ENCODE data around the gene SLC9A9.
"Not testable (repeated sequence)": the region's sequence is repeated elsewhere in the genome, so short reads cannot be mapped to it uniquely, and the experiment has no call there.

Gene SLC9A9

DNA sequence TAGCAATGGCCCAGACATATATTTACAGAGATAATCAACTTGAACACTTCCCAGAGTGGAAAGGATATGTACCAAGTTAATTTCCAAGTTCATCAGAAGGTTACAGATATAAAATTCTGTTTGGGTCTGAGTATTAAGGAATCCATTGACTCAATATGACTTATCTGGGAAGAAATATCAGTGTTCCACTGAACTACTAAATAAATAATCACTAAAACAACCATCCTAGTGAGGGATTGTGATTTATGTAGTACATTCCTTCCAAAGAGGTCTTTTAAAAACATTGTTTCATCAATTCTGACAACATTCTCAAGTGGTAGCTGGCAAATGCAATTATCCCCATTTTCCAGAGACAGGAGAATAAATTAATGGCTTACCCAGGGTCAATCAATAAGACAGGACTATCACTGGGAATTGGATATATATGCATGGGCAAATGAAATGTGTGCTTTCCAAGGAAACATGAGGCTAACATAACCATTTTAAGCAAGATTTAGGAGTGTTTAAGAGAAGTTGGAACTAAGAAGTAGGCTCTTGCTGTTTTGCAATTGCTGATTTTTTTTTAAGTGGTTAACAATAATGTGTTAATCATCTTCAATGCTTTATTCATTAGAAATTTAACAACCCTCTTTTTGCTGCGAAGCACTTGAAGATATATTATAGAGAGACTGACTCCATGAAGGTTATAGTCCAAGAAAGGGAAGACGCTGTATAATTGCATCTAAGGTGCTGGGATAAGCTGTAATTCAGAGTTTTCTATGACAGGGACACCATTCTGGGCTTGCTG is 37.9 kb downstream of the SLC9A9 start:
- no peak for DNase-seq

DNA sequence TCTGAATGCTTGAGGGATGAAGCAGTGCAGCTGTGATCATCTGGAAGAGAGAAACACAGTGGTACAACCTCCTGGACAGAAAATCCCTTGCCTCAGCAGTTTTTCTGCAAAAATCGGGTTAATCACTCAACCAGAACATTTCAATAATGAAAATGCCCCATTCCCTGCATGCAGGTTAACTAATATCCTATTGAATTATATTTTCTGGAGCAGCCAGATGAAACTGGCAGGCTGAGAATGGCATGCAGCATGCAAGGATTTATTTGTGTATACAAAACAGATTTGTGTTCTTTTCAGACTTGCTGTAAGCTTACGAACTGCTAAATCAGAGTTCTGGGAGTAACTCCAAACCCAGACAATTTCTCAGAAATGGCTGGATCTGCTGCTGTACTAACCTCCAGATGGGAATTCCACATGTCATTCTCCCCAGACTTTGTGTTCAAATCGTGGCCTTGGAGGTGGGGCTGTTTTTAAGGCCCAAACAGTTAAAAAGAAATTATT is 39.1 kb downstream of the SLC9A9 start:
- no peak for DNase-seq

DNA sequence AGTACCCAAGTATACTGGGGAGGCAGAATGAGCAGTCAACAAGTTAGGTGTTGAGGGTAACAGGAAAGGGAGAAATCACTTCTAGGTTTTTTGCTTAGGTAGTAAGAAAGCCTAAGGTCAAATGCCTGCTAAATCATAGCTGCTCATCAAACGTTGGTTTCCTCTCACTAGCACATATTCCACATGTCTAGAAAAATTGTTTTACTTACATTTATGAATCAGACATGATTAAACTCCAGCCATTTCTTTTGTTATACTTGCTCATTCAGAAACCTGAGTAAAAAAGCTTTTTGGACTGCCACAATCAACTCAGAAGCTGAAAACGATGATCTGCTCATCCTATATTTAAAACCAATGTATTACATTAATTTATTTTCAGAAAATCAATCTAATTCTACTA is 40.2 kb downstream of the SLC9A9 start:
- DNase-seq, result no peak

DNA sequence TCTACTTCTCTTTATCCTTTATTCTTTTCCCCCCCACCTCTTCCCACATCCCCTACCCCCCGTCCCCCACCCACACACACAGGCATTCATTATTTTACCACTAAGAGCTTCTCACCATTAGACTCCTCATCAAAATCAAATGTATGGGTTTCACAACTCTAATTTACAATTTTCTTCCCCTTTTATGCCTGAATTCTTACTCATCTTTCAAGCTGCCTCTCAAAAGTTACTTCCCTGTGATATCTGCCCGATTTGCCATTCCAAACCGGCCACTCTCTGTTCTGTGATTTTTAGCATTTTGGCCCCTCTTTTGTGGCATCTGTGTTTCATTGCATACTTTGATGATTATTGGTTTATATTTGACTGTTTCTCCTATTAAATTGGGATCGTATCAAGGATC is 42.2 kb downstream of the SLC9A9 start:
- DNase-seq, result peak; percentile 45 to 79 (median 64)

- not testable (repeated sequence) for DNase-seq
Measured at GRCh38 chr3:143805476-143805875, 42.8 kb downstream of the SLC9A9 start.

DNA sequence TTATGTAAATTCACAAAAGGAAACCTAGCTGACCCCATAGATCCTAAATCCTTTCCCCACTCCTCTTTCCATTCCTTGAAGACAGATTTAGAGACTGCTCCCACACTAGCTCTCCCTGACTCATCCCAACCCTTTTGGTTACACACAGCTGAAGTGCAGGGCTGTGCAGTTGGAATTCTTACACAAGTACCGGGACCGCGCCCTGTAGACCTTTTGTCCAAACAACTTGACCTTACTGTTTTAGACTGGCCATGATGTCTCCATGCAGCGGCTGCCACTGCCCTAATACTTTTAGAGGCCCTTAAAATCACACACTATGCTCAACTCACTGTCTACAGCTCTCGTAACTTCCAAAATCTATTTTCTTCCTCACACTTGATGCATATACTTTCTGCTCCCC is 47.2 kb downstream of the SLC9A9 start:
- DNase-seq, result not testable (repeated sequence)

- DNase-seq, result not testable (repeated sequence)
Measured at GRCh38 chr3:143798151-143798550, 50.1 kb downstream of the SLC9A9 start.

GRCh38 chr3:143795874-143796273 is 52.4 kb downstream of the SLC9A9 start:
- DNase-seq, result no peak

GRCh38 chr3:143794793-143795462 is 53.3 kb downstream of the SLC9A9 start:
- DNase-seq, result no peak

GRCh38 chr3:143793971-143794370 is 54.3 kb downstream of the SLC9A9 start:
- DNase-seq, result no peak

- DNase-seq, result no peak
Measured at GRCh38 chr3:143791386-143791785, 56.9 kb downstream of the SLC9A9 start.

GRCh38 chr3:143786219-143787191 is 61.8 kb downstream of the SLC9A9 start:
- peak in 3 of 4 experiments; percentile 6 to 33 (median 21) for DNase-seq

GRCh38 chr3:143784446-143784845 is 63.8 kb downstream of the SLC9A9 start:
- DNase-seq, result no peak

DNA sequence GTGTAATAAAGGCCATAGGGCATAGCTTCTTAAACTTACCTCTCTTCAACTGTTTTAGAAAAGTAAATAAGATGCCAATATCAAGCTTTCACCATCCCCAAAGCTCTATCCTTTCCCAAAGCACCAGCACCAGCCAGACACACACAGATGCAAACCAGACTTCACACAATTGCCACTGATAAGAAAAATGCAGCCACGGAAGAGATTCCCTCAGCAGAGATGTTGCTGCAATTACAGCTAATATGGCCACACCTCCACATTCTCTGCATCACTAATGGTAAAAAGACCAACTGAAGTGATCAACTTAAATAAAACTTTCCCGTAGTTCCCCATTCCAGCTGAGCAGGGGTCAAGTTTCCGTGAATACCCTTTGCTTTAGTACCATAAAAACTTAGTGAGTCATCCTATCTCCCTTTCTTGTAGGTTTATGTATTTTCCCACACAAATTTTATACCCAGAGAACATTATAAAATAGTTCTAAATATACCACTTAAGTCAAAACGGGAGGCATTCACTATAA is 64.4 kb downstream of the SLC9A9 start:
- DNase-seq, result no peak

DNA sequence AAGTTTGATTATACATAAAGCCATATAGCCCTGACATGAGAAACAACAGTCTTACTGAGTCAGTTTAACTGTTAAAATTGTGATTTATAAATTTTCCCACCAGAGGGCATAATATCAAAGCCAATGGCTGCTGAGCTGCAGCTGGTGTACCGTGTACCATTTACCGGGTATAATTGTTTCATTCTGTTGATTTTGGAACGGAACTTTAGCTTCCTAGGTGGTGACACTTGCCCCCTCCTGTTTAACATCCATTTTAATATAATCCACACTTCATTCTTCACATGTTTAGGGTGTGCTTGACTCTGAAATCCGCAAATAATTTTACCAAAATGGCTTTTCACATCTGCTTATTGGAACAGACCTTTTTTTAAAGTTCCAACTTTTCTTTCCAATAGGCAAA is 72.8 kb downstream of the SLC9A9 start:
- DNase-seq, result peak; percentile 24 to 78 (median 61)

- no peak for DNase-seq
Measured at GRCh38 chr3:143771939-143772338, 76.3 kb downstream of the SLC9A9 start.

DNA sequence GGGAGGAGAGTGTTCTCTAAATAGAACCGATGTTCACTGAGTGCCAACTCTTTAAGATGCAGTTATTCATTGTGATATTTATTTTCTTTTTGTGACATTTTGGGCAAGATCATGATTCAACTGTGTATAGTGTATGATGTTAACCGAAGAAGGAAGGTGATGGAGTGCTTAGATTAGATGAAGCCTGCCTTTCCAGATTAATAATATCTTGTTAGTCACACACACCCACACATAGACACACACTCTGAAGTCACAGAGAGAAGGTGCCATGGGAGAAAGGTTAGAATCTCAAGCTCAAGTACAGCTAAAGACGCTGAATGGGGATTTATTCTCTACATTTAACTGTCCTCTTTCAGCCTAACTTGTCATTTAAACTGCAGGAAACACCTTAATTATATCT is 77.0 kb downstream of the SLC9A9 start:
- peak in 1 of 4 experiments; percentile 7 for DNase-seq

DNA sequence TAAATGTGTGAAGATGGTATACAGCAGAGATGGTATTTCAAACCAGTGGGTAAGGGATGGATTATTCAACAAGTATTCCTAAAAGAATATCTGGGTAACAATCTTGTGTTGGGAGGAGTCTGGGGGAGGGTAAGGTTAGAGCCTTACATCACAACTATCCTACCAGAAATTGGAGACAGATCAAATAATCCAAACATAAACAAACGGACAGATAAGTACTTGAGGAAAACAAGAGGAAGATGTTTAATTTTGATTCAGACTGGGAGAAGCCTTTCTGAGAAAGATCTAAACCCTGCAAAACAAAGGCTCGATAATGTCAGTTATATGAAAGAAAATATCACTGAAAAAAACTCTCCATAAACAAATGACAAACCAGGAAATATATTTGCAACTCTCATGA is 77.9 kb downstream of the SLC9A9 start:
- no peak for DNase-seq

- DNase-seq, result no peak
Measured at GRCh38 chr3:143769616-143770015, 78.7 kb downstream of the SLC9A9 start.

GRCh38 chr3:143764840-143765239 is 83.4 kb downstream of the SLC9A9 start:
- no peak for DNase-seq

DNA sequence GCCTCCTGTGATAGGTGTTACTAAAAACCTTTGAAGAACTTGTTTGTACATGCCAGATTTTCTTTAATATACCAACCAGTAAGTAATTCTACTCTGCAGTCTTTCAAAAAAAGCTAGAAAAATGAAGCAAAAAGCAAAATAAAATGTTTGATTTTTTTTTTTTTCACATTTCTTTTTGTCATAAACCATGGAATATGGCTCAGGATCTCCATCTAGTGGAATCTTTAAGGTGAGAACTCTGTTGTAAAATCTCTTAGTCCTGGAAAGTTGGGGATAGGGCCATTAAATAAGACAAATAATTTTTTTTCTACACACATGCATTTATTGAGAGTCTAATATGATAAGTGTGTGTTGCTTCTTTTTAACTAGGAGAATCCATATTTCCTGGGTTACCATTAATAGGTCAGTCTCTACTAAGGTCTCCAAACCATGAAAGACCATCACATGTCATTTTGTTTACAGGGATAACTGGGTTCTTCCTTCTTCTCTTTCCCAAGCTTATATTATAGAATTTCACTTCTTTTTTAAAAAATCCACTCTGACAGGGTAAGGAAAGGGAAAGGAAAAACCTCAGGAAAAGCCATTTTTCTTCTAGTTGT is 84.6 kb downstream of the SLC9A9 start:
- DNase-seq, result peak in 1 of 4 experiments; percentile 10

- no peak for DNase-seq
Measured at GRCh38 chr3:143757691-143758090, 90.6 kb downstream of the SLC9A9 start.

All from suppressor macrophage (primary cell).